K562 (cell line): ENCODE results near the gene SAMD10. TPM values are rescaled to one million over a fixed set of nuclear protein-coding genes. Genes with fewer than 3 reads are reported as not detected.

Experiments
- ATAC-seq: fragments of 200-7000 bp; cut with Tn5 transposase; 3 replicates; pipeline ENCODE4 v1.9.1; 2020; ENCODE audit warnings: moderate library complexity
- BruUV-seq: library from RNA; stranded (reverse); fragments of 400-500 nt; replicated peaks from 2 replicates; lab custom pipeline; 2021; lab: Mats Ljungman, UMichigan
- CTCF ChIA-PET: fragments of 300-600 bp; formaldehyde crosslinking; extraction: SDS; loops from one replicate; lab custom pipeline; 2021; ENCODE audit warnings: low intra/inter-chr PET ratio; lab: Yijun Ruan, JAX
- POLR2A ChIA-PET: fragments of 300-600, 350-650 bp; sonication (Branson Sonifier 250); formaldehyde crosslinking; extraction: SDS; loops from one replicate; lab custom pipeline; 2021; ENCODE audit warnings: antibody characterized with exemption, inconsistent platforms; lab: Yijun Ruan, JAX
- DNase-seq, 4 experiments: peaks; one replicate each; pipeline versions ENCODE4 v3.0.0 to v3.0.0-alpha.2; 2011 to 2018; ENCODE audit warnings: low spot score in 3 of 4, mixed read lengths in 3 of 4; ENCODE audit errors: extremely low read depth in 1 of 4
- FAIRE-seq: peaks from 2 replicates; lab custom pipeline; 2011; peaks lifted over from hg19 to GRCh38; lab: Jason Lieb, UNC
- H2AFZ ChIP-seq: 2 replicates; pipeline ENCODE4 v1.6.0; 2011; ENCODE audit warnings: low read depth, low read length, control low read depth, inconsistent platforms
- H3K27ac ChIP-seq: fragments of 200-600 bp; 3 replicates; pipeline ENCODE4 v1.8.0; 2011; ENCODE audit warnings: low read depth, mild to moderate bottlenecking, control low read depth, inconsistent platforms, low read length, moderate library complexity, mixed read lengths; ENCODE audit errors: extremely low read depth
- H3K27me3 ChIP-seq, 2 experiments: fragments of 300-600 bp in 1 of 2; 2 replicates in 1 of 2; 3 replicates in 1 of 2; pipeline versions ENCODE4 v1.6.0 to v1.8.0; 2011; ENCODE audit warnings: inconsistent platforms in 2 of 2, low read length in 2 of 2, mild to moderate bottlenecking in 1 of 2, mixed read lengths in 1 of 2, moderate library complexity in 1 of 2; ENCODE audit not compliant: control insufficient read depth in 2 of 2, insufficient read depth in 2 of 2
- H3K36me3 ChIP-seq: fragments of 300-600 bp; 3 replicates; pipeline ENCODE4 v1.8.0; 2011; ENCODE audit warnings: mild to moderate bottlenecking, low read length, inconsistent platforms; ENCODE audit not compliant: control insufficient read depth, insufficient read depth
- H3K4me1 ChIP-seq, 2 experiments: fragments of 200-600 bp in 1 of 2; replicated peaks in 1 of 2; 2 replicates in 1 of 2; 3 replicates in 1 of 2; pipeline versions ENCODE4 v1.5.1 to v1.8.0; 2011; ENCODE audit warnings: inconsistent platforms in 2 of 2, low read length in 2 of 2, mild to moderate bottlenecking in 1 of 2, mixed read lengths in 1 of 2, moderate library complexity in 1 of 2; ENCODE audit not compliant: control insufficient read depth in 2 of 2, insufficient read depth in 2 of 2
- H3K4me2 ChIP-seq: 2 replicates; pipeline ENCODE4 v1.6.1; 2011; ENCODE audit warnings: low read length, control low read depth, inconsistent platforms, mixed read lengths; ENCODE audit not compliant: insufficient read depth
- H3K4me3 ChIP-seq: fragments of 200-600 bp; sonication (generic), shearing (Covaris generic); 2 replicates; pipeline ENCODE4 v1.5.1; 2016; ENCODE audit warnings: control low read depth, inconsistent platforms
- H3K79me2 ChIP-seq: fragments of 200-600 bp; 3 replicates; pipeline ENCODE4 v1.8.0; 2011; ENCODE audit warnings: low read length, inconsistent platforms; ENCODE audit not compliant: control insufficient read depth, insufficient read depth
- H3K9ac ChIP-seq, 2 experiments: 2 replicates each; pipeline versions ENCODE4 v1.6.0 to v1.6.1; 2011; ENCODE audit warnings: low read depth in 2 of 2, low read length in 2 of 2, control low read depth in 1 of 2, inconsistent platforms in 1 of 2, mild to moderate bottlenecking in 1 of 2, mixed read lengths in 1 of 2; ENCODE audit not compliant: insufficient read depth in 1 of 2
- H3K9me1 ChIP-seq: one replicate; pipeline ENCODE4 v1.6.0; 2011; ENCODE audit warnings: inconsistent platforms, mild to moderate bottlenecking, low read length, moderate library complexity; ENCODE audit not compliant: control insufficient read depth, insufficient read depth
- H3K9me3 ChIP-seq: replicated peaks from 2 replicates; pipeline ENCODE4 v1.5.1; 2011; ENCODE audit warnings: low read depth, low read length, inconsistent platforms; ENCODE audit not compliant: control insufficient read depth, insufficient read depth
- H4K20me1 ChIP-seq: replicated peaks from 2 replicates; pipeline ENCODE4 v1.6.1; 2011; ENCODE audit warnings: low read length, inconsistent platforms, mixed read lengths; ENCODE audit not compliant: control insufficient read depth, insufficient read depth
- DIDO1 ChIP-seq: fragments of 450-650 bp; IDR thresholded peaks from 2 replicates; pipeline ENCODE4 v1.6.1; 2016; ENCODE audit warnings: low read depth, missing biosample characterization, missing genetic modification characterization
- DLX4 ChIP-seq: fragments of 250-450 bp; sonication (Bioruptor Pico); IDR thresholded peaks from 2 replicates; pipeline ENCODE4 v1.6.1; 2021; ENCODE audit warnings: mild to moderate bottlenecking
- E2F3 ChIP-seq: fragments of 250-450 bp; sonication (Bioruptor Pico); IDR thresholded peaks from 2 replicates; pipeline ENCODE4 v1.4.0; 2020; ENCODE audit warnings: mild to moderate bottlenecking
- EZH2 ChIP-seq: IDR thresholded peaks from 2 replicates; pipeline ENCODE4 v1.6.1; 2012; ENCODE audit warnings: low read depth, mild to moderate bottlenecking, inconsistent platforms, low read length, borderline replicate concordance
- HDGF ChIP-seq: fragments of 450-650 bp; IDR thresholded peaks from 2 replicates; pipeline ENCODE4 v1.6.1; 2016
- MNT ChIP-seq, 2 experiments: fragments of 450-650 bp; conservative IDR thresholded peaks; 2 replicates each; pipeline ENCODE4 v1.6.1; 2017; ENCODE audit warnings: mild to moderate bottlenecking in 2 of 2, moderate library complexity in 2 of 2
- PCBP2 ChIP-seq: fragments of 200-400 bp; formaldehyde crosslinking; IDR thresholded peaks from 2 replicates; pipeline ENCODE4 v1.6.1; 2018; ENCODE audit warnings: low read length, low read depth, mild to moderate bottlenecking, moderate library complexity; ENCODE audit not compliant: poor library complexity, severe bottlenecking
- TRIM28 ChIP-seq: fragments of 450-650 bp; IDR thresholded peaks from 2 replicates; pipeline ENCODE4 v1.6.1; 2017
- ZNF12 ChIP-seq: sonication (generic); formaldehyde crosslinking; IDR thresholded peaks from 2 replicates; pipeline ENCODE4 v1.4.0; 2020; ENCODE audit warnings: mild to moderate bottlenecking, missing genetic modification reagents
- ZNF586 ChIP-seq: fragments of 450-650 bp; formaldehyde crosslinking; conservative IDR thresholded peaks from 2 replicates; pipeline ENCODE4 v1.4.0; 2020; ENCODE audit warnings: mild to moderate bottlenecking, moderate library complexity
- ZNF766 ChIP-seq: fragments of 200-800 bp; sonication (Bioruptor generic); conservative IDR thresholded peaks from 2 replicates; pipeline ENCODE4 v1.6.1; 2016; ENCODE audit warnings: missing genetic modification characterization, missing compliant biosample characterization
- WGBS: fragments of 100-300 bp; shearing (Covaris generic); methylation state at CpG from one replicate; pipeline ENCODE4 v1.1.6; 2016; ENCODE audit warnings: low coverage, mixed read lengths; ENCODE audit not compliant: insufficient coverage; ENCODE audit errors: missing lambda C conversion rate; 5-methylcytosine and 5-hydroxymethylcytosine counted together
- in situ Hi-C: fragments of 300-500 bp; cut with MboI; formaldehyde crosslinking; loops from 4 replicates; pipeline ENCODE4 v1.15.0; 2018; ENCODE audit warnings: inconsistent platforms, mixed read lengths
- intact Hi-C: fragments of 100-400 bp; cut with micrococcal nuclease; formaldehyde crosslinking; loops from 2 replicates; pipeline ENCODE4 v1.14.2; 2022
- polyA plus RNA-seq, 8 experiments: library from polyadenylated mRNA; depleted of rRNA in 4 of 8; stranded (reverse) in 5 of 8; unstranded in 3 of 8; fragments of >200 nt; fragmentation: Nextera tagmentation in 2 of 8; fragmentation: Illumina TruSeq in 1 of 8; extraction: Ambion mirVana in 2 of 8; extraction: Trizol in 1 of 8; gene quantifications; 2 replicates each; pipeline versions ENCODE4 v1.2.1 to v1.2.3, GENCODE V29; 2011 to 2014; ENCODE audit warnings: inconsistent platforms in 1 of 8, missing spikeins in 1 of 8
- total RNA-seq, 7 experiments: library from RNA; depleted of rRNA in 6 of 7; stranded (reverse); fragments of >200 nt in 6 of 7; fragmentation: Illumina TruSeq in 2 of 7; extraction: Trizol in 2 of 7; gene quantifications; 2 replicates each; pipeline versions ENCODE4 v1.2.1 to v1.2.3, GENCODE V29; 2011 to 2021; ENCODE audit warnings: low replicate concordance in 1 of 7

Gene SAMD10
- total and polyA plus RNA-seq, 9 of the 15 experiments (the other 6 are each of a cell fraction or from before 2014, with no cell fraction given), result 0.37 to 15.2 (median 4.8) TPM

- CTCF ChIA-PET, result no interaction called here
- DNase-seq, result no peak
- Histone ChIP-seq H3K4me1 (peaks cover 0 to 45% of the 10 kb centered on the region in 2 experiments; a peak in 2 of 5 replicates), H3K27ac (no peak overlapping the region), H3K4me3 (no peak overlapping the region), H3K27me3 (no peaks in the 10 kb centered on the region), H3K4me2 (no peak overlapping the region), H3K9ac (no peak overlapping the region; a peak in 1 of 4 replicates), H4K20me1 (peaks cover 4% of the 10 kb centered on the region; the same call in 1 of the 2 replicates)
- no peak for ATAC-seq
- BruUV-seq, result no TSS peak
- POLR2A ChIA-PET, result no interaction called here
- in situ Hi-C loops, result no loop called here
- intact Hi-C loops, result no loop called here
- WGBS, result 93% methylated on average over 9 of the region's 9 CpGs
- TF ChIP-seq HDGF, result no peak
- no peak for TF ChIP-seq TRIM28
- no peak for TF ChIP-seq DLX4 (CRISPR knock-in tag)
- TF ChIP-seq DIDO1 (tag), result no peak
- no peak for TF ChIP-seq ZNF12
- TF ChIP-seq PCBP2, result no peak
- TF ChIP-seq MNT (conservative IDR thresholded peaks at IDR 0.05), result no peak
- no peak for TF ChIP-seq ZNF766 (CRISPR knock-in tag)
- no peak for TF ChIP-seq E2F3
- no peak for TF ChIP-seq EZH2
- no peak for TF ChIP-seq ZNF586 (CRISPR knock-in tag)
- TF ChIP-seq, all 486 proteins: peak for 0
- Histone ChIP-seq H3K79me2 (peaks cover 7% of the 10 kb centered on the region), H2AFZ (no peak overlapping the region), H3K9me1 (no peaks in the 10 kb centered on the region), H3K36me3 (peaks cover 82% of the 10 kb centered on the region; the same call in 2 of the 3 replicates), H3K9me3 (no peaks in the 10 kb centered on the region; the same call in 1 of the 2 replicates)
- no peak for FAIRE-seq
Observed at GRCh38 chr20:63935447-63935846, 44.0 kb downstream of the SAMD10 start.
